ENCODE data around the gene ZNF25.

DNA sequence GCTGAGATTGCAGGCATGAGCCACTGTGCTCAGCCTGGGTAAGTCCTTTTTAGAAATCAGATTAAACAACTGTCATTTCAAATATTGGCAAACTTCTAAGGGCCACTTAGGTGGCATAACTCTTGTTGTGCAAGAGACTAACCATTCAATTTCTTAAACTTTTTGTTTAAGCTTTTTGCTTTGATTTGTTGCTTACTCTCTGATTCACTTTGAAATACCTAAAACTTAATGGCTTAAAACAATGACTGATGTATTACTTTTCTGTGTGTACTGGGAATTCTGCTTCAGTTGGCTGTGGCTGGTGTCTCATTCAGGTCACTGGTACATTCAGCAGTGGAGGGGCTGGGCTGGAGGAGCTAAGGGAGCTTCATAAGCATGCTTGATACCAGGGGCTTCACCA is 28.9 kb downstream of the ZNF25 start:
- TF ChIP-seq, protein P1, sequence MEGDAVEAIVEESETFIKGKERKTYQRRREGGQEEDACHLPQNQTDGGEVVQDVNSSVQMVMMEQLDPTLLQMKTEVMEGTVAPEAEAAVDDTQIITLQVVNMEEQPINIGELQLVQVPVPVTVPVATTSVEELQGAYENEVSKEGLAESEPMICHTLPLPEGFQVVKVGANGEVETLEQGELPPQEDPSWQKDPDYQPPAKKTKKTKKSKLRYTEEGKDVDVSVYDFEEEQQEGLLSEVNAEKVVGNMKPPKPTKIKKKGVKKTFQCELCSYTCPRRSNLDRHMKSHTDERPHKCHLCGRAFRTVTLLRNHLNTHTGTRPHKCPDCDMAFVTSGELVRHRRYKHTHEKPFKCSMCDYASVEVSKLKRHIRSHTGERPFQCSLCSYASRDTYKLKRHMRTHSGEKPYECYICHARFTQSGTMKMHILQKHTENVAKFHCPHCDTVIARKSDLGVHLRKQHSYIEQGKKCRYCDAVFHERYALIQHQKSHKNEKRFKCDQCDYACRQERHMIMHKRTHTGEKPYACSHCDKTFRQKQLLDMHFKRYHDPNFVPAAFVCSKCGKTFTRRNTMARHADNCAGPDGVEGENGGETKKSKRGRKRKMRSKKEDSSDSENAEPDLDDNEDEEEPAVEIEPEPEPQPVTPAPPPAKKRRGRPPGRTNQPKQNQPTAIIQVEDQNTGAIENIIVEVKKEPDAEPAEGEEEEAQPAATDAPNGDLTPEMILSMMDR (conservative IDR thresholded peaks at IDR 0.05; ENCODE audit: low read depth in 2 of 2) = no peak
- TF ChIP-seq EZH2 (IDR thresholded peaks at IDR 0.05; ENCODE audit: low read depth, unreplicated experiment) (no peak), EZH2phosphoT487 (IDR thresholded peaks at IDR 0.05; ENCODE audit: unreplicated experiment) (no peak), CREB1 (CRISPR knock-in tag; IDR thresholded peaks at IDR 0.05; ENCODE audit: low read depth) (no peak), ZNF114 (CRISPR knock-in tag; IDR thresholded peaks at IDR 0.05) (no peak), NANOG (IDR thresholded peaks at IDR 0.05; ENCODE audit: borderline replicate concordance) (no peak), POLR2AphosphoS5 (IDR thresholded peaks at IDR 0.05; ENCODE audit: low read depth) (no peak), JUNB (IDR thresholded peaks at IDR 0.05; ENCODE audit: unreplicated experiment) (no peak), STAT1 (IDR thresholded peaks at IDR 0.05; ENCODE audit: unreplicated experiment) (no peak), ZNF331 (CRISPR knock-in tag; IDR thresholded peaks at IDR 0.05; ENCODE audit: low read depth) (no peak)
- TF ChIP-seq, protein P2, sequence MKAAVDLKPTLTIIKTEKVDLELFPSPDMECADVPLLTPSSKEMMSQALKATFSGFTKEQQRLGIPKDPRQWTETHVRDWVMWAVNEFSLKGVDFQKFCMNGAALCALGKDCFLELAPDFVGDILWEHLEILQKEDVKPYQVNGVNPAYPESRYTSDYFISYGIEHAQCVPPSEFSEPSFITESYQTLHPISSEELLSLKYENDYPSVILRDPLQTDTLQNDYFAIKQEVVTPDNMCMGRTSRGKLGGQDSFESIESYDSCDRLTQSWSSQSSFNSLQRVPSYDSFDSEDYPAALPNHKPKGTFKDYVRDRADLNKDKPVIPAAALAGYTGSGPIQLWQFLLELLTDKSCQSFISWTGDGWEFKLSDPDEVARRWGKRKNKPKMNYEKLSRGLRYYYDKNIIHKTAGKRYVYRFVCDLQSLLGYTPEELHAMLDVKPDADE (IDR thresholded peaks at IDR 0.05) = no peak
- TF ChIP-seq, protein P3, sequence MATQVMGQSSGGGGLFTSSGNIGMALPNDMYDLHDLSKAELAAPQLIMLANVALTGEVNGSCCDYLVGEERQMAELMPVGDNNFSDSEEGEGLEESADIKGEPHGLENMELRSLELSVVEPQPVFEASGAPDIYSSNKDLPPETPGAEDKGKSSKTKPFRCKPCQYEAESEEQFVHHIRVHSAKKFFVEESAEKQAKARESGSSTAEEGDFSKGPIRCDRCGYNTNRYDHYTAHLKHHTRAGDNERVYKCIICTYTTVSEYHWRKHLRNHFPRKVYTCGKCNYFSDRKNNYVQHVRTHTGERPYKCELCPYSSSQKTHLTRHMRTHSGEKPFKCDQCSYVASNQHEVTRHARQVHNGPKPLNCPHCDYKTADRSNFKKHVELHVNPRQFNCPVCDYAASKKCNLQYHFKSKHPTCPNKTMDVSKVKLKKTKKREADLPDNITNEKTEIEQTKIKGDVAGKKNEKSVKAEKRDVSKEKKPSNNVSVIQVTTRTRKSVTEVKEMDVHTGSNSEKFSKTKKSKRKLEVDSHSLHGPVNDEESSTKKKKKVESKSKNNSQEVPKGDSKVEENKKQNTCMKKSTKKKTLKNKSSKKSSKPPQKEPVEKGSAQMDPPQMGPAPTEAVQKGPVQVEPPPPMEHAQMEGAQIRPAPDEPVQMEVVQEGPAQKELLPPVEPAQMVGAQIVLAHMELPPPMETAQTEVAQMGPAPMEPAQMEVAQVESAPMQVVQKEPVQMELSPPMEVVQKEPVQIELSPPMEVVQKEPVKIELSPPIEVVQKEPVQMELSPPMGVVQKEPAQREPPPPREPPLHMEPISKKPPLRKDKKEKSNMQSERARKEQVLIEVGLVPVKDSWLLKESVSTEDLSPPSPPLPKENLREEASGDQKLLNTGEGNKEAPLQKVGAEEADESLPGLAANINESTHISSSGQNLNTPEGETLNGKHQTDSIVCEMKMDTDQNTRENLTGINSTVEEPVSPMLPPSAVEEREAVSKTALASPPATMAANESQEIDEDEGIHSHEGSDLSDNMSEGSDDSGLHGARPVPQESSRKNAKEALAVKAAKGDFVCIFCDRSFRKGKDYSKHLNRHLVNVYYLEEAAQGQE (IDR thresholded peaks at IDR 0.05; ENCODE audit: unreplicated experiment) = no peak
- TF ChIP-seq, protein P4, sequence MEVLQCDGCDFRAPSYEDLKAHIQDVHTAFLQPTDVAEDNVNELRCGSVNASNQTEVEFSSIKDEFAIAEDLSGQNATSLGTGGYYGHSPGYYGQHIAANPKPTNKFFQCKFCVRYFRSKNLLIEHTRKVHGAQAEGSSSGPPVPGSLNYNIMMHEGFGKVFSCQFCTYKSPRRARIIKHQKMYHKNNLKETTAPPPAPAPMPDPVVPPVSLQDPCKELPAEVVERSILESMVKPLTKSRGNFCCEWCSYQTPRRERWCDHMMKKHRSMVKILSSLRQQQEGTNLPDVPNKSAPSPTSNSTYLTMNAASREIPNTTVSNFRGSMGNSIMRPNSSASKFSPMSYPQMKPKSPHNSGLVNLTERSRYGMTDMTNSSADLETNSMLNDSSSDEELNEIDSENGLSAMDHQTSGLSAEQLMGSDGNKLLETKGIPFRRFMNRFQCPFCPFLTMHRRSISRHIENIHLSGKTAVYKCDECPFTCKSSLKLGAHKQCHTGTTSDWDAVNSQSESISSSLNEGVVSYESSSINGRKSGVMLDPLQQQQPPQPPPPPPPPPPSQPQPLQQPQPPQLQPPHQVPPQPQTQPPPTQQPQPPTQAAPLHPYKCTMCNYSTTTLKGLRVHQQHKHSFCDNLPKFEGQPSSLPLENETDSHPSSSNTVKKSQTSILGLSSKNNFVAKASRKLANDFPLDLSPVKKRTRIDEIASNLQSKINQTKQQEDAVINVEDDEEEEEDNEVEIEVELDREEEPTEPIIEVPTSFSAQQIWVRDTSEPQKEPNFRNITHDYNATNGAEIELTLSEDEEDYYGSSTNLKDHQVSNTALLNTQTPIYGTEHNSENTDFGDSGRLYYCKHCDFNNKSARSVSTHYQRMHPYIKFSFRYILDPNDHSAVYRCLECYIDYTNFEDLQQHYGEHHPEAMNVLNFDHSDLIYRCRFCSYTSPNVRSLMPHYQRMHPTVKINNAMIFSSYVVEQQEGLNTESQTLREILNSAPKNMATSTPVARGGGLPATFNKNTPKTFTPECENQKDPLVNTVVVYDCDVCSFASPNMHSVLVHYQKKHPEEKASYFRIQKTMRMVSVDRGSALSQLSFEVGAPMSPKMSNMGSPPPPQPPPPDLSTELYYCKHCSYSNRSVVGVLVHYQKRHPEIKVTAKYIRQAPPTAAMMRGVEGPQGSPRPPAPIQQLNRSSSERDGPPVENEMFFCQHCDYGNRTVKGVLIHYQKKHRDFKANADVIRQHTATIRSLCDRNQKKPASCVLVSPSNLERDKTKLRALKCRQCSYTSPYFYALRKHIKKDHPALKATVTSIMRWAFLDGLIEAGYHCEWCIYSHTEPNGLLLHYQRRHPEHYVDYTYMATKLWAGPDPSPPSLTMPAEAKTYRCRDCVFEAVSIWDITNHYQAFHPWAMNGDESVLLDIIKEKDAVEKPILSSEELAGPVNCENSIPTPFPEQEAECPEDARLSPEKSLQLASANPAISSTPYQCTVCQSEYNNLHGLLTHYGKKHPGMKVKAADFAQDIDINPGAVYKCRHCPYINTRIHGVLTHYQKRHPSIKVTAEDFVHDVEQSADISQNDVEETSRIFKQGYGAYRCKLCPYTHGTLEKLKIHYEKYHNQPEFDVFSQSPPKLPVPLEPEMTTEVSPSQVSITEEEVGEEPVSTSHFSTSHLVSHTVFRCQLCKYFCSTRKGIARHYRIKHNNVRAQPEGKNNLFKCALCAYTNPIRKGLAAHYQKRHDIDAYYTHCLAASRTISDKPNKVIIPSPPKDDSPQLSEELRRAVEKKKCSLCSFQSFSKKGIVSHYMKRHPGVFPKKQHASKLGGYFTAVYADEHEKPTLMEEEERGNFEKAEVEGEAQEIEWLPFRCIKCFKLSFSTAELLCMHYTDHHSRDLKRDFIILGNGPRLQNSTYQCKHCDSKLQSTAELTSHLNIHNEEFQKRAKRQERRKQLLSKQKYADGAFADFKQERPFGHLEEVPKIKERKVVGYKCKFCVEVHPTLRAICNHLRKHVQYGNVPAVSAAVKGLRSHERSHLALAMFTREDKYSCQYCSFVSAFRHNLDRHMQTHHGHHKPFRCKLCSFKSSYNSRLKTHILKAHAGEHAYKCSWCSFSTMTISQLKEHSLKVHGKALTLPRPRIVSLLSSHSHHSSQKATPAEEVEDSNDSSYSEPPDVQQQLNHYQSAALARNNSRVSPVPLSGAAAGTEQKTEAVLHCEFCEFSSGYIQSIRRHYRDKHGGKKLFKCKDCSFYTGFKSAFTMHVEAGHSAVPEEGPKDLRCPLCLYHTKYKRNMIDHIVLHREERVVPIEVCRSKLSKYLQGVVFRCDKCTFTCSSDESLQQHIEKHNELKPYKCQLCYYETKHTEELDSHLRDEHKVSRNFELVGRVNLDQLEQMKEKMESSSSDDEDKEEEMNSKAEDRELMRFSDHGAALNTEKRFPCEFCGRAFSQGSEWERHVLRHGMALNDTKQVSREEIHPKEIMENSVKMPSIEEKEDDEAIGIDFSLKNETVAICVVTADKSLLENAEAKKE (CRISPR knock-in tag; IDR thresholded peaks at IDR 0.05) = no peak

Measured in GM23338 (cell line).